ENCODE results near the gene BICRA.

Gene BICRA

DNA sequence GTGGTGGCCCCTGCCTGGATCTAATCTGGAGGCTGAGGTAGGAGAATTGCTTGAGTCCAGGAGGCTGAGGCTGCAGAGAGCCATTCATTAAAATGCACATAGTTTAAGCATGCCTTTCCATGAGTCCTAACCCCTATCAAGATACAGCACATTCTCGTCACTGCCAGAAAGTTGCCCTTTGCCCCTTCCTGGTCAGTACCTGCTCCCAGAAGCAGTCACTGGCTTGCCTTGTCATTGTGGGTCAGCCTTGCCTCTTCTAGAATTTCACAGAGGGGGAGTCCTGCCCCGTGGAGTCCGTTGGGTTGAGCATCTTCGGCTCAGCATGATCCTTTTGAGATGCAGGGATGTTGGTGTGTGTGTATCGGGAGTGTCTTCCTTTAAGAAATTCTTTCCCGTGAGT is 10.8 kb downstream of the BICRA start:
- ATAC-seq = no peak
- no peak for TF ChIP-seq PPARA (CRISPR knock-in tag; IDR thresholded peaks at IDR 0.05; ENCODE audit: borderline replicate concordance)
- no peak for TF ChIP-seq ESRRG (CRISPR knock-in tag; IDR thresholded peaks at IDR 0.05)
- TF ChIP-seq, protein P1, sequence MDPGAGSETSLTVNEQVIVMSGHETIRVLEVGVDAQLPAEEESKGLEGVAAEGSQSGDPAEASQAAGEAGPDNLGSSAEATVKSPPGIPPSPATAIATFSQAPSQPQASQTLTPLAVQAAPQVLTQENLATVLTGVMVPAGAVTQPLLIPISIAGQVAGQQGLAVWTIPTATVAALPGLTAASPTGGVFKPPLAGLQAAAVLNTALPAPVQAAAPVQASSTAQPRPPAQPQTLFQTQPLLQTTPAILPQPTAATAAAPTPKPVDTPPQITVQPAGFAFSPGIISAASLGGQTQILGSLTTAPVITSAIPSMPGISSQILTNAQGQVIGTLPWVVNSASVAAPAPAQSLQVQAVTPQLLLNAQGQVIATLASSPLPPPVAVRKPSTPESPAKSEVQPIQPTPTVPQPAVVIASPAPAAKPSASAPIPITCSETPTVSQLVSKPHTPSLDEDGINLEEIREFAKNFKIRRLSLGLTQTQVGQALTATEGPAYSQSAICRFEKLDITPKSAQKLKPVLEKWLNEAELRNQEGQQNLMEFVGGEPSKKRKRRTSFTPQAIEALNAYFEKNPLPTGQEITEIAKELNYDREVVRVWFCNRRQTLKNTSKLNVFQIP (CRISPR knock-in tag; IDR thresholded peaks at IDR 0.05; ENCODE audit: borderline replicate concordance, low read depth) = no peak
- TF ChIP-seq, protein P2, sequence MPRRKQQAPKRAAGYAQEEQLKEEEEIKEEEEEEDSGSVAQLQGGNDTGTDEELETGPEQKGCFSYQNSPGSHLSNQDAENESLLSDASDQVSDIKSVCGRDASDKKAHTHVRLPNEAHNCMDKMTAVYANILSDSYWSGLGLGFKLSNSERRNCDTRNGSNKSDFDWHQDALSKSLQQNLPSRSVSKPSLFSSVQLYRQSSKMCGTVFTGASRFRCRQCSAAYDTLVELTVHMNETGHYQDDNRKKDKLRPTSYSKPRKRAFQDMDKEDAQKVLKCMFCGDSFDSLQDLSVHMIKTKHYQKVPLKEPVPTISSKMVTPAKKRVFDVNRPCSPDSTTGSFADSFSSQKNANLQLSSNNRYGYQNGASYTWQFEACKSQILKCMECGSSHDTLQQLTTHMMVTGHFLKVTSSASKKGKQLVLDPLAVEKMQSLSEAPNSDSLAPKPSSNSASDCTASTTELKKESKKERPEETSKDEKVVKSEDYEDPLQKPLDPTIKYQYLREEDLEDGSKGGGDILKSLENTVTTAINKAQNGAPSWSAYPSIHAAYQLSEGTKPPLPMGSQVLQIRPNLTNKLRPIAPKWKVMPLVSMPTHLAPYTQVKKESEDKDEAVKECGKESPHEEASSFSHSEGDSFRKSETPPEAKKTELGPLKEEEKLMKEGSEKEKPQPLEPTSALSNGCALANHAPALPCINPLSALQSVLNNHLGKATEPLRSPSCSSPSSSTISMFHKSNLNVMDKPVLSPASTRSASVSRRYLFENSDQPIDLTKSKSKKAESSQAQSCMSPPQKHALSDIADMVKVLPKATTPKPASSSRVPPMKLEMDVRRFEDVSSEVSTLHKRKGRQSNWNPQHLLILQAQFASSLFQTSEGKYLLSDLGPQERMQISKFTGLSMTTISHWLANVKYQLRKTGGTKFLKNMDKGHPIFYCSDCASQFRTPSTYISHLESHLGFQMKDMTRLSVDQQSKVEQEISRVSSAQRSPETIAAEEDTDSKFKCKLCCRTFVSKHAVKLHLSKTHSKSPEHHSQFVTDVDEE (CRISPR knock-in tag; IDR thresholded peaks at IDR 0.05) = no peak
- TF ChIP-seq OSR1 (CRISPR knock-in tag; IDR thresholded peaks at IDR 0.05) = no peak
- no peak for TF ChIP-seq ARNTL (CRISPR knock-in tag; IDR thresholded peaks at IDR 0.05; ENCODE audit: borderline replicate concordance, low read depth)
- TF ChIP-seq TCF4 (CRISPR knock-in tag; IDR thresholded peaks at IDR 0.05; ENCODE audit: borderline replicate concordance) = no peak
- TF ChIP-seq GLIS3 (CRISPR knock-in tag; IDR thresholded peaks at IDR 0.05) = no peak
- no peak for TF ChIP-seq SNAI2 (CRISPR knock-in tag; IDR thresholded peaks at IDR 0.05)
- TF ChIP-seq ZFP30 (CRISPR knock-in tag; IDR thresholded peaks at IDR 0.05) = no peak
- TF ChIP-seq ZNF70 (CRISPR knock-in tag; IDR thresholded peaks at IDR 0.05) = no peak
- no peak for TF ChIP-seq ZFP3 (CRISPR knock-in tag; IDR thresholded peaks at IDR 0.05)
- TF ChIP-seq BACH2 (CRISPR knock-in tag; IDR thresholded peaks at IDR 0.05; ENCODE audit: borderline replicate concordance) = no peak

GRCh38 chr19:47623151-47623920 is 14.4 kb downstream of the BICRA start:
- no peak for TF ChIP-seq GLIS3 (CRISPR knock-in tag; IDR thresholded peaks at IDR 0.05)
- TF ChIP-seq TCF4 (CRISPR knock-in tag; IDR thresholded peaks at IDR 0.05; ENCODE audit: borderline replicate concordance) = no peak
- TF ChIP-seq ARNTL (CRISPR knock-in tag; IDR thresholded peaks at IDR 0.05; ENCODE audit: borderline replicate concordance, low read depth) = no peak
- no peak for TF ChIP-seq BACH2 (CRISPR knock-in tag; IDR thresholded peaks at IDR 0.05; ENCODE audit: borderline replicate concordance)
- TF ChIP-seq ZFP30 (CRISPR knock-in tag; IDR thresholded peaks at IDR 0.05) = no peak
- no peak for TF ChIP-seq PATZ1 (CRISPR knock-in tag; IDR thresholded peaks at IDR 0.05; ENCODE audit: borderline replicate concordance)
- TF ChIP-seq CSDC2 (CRISPR knock-in tag; IDR thresholded peaks at IDR 0.05) = no peak
- TF ChIP-seq ZNF70 (CRISPR knock-in tag; IDR thresholded peaks at IDR 0.05) = no peak
- TF ChIP-seq RARB (CRISPR knock-in tag; IDR thresholded peaks at IDR 0.05) = no peak
- TF ChIP-seq ESRRG (CRISPR knock-in tag; IDR thresholded peaks at IDR 0.05) = no peak
- TF ChIP-seq, protein P1 (CRISPR knock-in tag; IDR thresholded peaks at IDR 0.05; ENCODE audit: borderline replicate concordance, low read depth) = no peak
- TF ChIP-seq ZFP3 (CRISPR knock-in tag; IDR thresholded peaks at IDR 0.05) = no peak
- no peak for TF ChIP-seq SNAI2 (CRISPR knock-in tag; IDR thresholded peaks at IDR 0.05)
- TF ChIP-seq ZC3H10 (CRISPR knock-in tag; IDR thresholded peaks at IDR 0.05) = no peak
- TF ChIP-seq OSR1 (CRISPR knock-in tag; IDR thresholded peaks at IDR 0.05) = no peak
- TF ChIP-seq TOX (CRISPR knock-in tag; IDR thresholded peaks at IDR 0.05; ENCODE audit: borderline replicate concordance) = no peak
- TF ChIP-seq, protein P2 (CRISPR knock-in tag; IDR thresholded peaks at IDR 0.05) = no peak
- no peak for TF ChIP-seq ZNF8 (CRISPR knock-in tag; IDR thresholded peaks at IDR 0.05)
- TF ChIP-seq, protein P3, sequence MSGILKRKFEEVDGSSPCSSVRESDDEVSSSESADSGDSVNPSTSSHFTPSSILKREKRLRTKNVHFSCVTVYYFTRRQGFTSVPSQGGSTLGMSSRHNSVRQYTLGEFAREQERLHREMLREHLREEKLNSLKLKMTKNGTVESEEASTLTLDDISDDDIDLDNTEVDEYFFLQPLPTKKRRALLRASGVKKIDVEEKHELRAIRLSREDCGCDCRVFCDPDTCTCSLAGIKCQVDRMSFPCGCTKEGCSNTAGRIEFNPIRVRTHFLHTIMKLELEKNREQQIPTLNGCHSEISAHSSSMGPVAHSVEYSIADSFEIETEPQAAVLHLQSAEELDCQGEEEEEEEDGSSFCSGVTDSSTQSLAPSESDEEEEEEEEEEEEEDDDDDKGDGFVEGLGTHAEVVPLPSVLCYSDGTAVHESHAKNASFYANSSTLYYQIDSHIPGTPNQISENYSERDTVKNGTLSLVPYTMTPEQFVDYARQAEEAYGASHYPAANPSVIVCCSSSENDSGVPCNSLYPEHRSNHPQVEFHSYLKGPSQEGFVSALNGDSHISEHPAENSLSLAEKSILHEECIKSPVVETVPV (CRISPR knock-in tag; IDR thresholded peaks at IDR 0.05) = no peak
- TF ChIP-seq ZNF565 (CRISPR knock-in tag; conservative IDR thresholded peaks at IDR 0.05; ENCODE audit: low read depth) = no peak
- ATAC-seq = no peak

Measured in SK-N-SH treated with all-trans-retinoic acid at 6 μM for 48 hours (cell line).